NCI-H2196 (cell line): ENCODE measurements around the gene MAMLD1.
A peak's percentile ranks its signal among the peaks of the same experiment; 100 is the strongest.

Experiments
- DNase-seq: peaks from one replicate; lab custom pipeline; 2025; ENCODE audit not compliant: unreplicated experiment; lab: John Stamatoyannopoulos, UW

MAMLD1 gene

GRCh38 chrX:150355913-150356312 is 7.2 kb upstream of the MAMLD1 start:
- DNase-seq: no peak

- DNase-seq: no peak
Observed at GRCh38 chrX:150357790-150358189, 5.3 kb upstream of the MAMLD1 start.

GRCh38 chrX:150358651-150359050 is 4.5 kb upstream of the MAMLD1 start:
- no peak for DNase-seq

GRCh38 chrX:150360331-150360730 is 2.8 kb upstream of the MAMLD1 start:
- no peak for DNase-seq

- no peak for DNase-seq
Observed at GRCh38 chrX:150361070-150361776, 1.9 kb upstream of the MAMLD1 start.

- no peak for DNase-seq
Observed at GRCh38 chrX:150361777-150362351, 1.3 kb upstream of the MAMLD1 start.

GRCh38 chrX:150363561-150364346 is 637 bp downstream of the MAMLD1 start:
- DNase-seq: peak; percentile 14

GRCh38 chrX:150364347-150365050 is 1.4 kb downstream of the MAMLD1 start:
- DNase-seq: peak; percentile 14

- peak; percentile 56 for DNase-seq
Observed at GRCh38 chrX:150365051-150365989, 2.2 kb downstream of the MAMLD1 start.

GRCh38 chrX:150365990-150366911 is 3.1 kb downstream of the MAMLD1 start:
- no peak for DNase-seq

- no peak for DNase-seq
Observed at GRCh38 chrX:150366951-150367545, 3.9 kb downstream of the MAMLD1 start.

- no peak for DNase-seq
Observed at GRCh38 chrX:150370589-150371312, 7.6 kb downstream of the MAMLD1 start.

GRCh38 chrX:150371877-150372276 is 8.8 kb downstream of the MAMLD1 start:
- DNase-seq: no peak

GRCh38 chrX:150372280-150372679 is 9.2 kb downstream of the MAMLD1 start:
- DNase-seq: no peak

GRCh38 chrX:150372756-150373155 is 9.6 kb downstream of the MAMLD1 start:
- no peak for DNase-seq

GRCh38 chrX:150375243-150375770 is 12.2 kb downstream of the MAMLD1 start:
- no peak for DNase-seq

GRCh38 chrX:150377005-150377404 is 13.9 kb downstream of the MAMLD1 start:
- no peak for DNase-seq

GRCh38 chrX:150405006-150405405 is 41.9 kb downstream of the MAMLD1 start:
- no peak for DNase-seq
